ENCODE data around the gene PFN1.

DNA sequence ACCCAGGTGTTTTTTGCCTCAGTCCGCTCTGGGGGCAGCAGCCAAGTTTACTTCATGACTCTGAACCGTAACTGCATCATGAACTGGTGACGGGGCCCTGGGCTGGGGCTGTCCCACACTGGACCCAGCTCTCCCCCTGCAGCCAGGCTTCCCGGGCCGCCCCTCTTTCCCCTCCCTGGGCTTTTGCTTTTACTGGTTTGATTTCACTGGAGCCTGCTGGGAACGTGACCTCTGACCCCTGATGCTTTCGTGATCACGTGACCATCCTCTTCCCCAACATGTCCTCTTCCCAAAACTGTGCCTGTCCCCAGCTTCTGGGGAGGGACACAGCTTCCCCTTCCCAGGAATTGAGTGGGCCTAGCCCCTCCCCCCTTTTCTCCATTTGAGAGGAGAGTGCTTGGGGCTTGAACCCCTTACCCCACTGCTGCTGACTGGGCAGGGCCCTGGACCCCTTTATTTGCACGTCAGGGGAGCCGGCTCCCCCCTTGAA, 51.1 kb downstream of the PFN1 start:
- TF ChIP-seq CTCF (IDR thresholded peaks at IDR 0.05) = no peak
- no peak for TF ChIP-seq POLR2A (IDR thresholded peaks at IDR 0.05)
